Renal pelvis (tissue), 4 donors: ENCODE data around the gene CYB5R4. TPM values are rescaled to one million over a fixed set of nuclear protein-coding genes. Genes with fewer than 3 reads are reported as not detected.
A peak's percentile ranks its signal among the peaks of the same experiment; 100 is the strongest.
"Not testable (repeated sequence)": the region's sequence is repeated elsewhere in the genome, so short reads cannot be mapped to it uniquely, and the experiment has no call there.

ENCODE experiments used
- DNase-seq: peaks from one replicate; pipeline ENCODE4 v3.0.0-alpha.2; 2013
- polyA plus RNA-seq, 3 donors: library from polyadenylated mRNA; unstranded; fragments of 120-200 nt; gene quantifications; one replicate each; pipeline ENCODE4 v1.2.1, GENCODE V29; 2013; ENCODE audit not compliant: insufficient read length in 3 of 3

CYB5R4 gene
- polyA plus RNA-seq, 3 donors, result 8.1 to 9.4 (median 8.8) TPM

- DNase-seq, result no peak
Measured at GRCh38 chr6:83860359-83860755, 868 bp downstream of the CYB5R4 start.

DNA sequence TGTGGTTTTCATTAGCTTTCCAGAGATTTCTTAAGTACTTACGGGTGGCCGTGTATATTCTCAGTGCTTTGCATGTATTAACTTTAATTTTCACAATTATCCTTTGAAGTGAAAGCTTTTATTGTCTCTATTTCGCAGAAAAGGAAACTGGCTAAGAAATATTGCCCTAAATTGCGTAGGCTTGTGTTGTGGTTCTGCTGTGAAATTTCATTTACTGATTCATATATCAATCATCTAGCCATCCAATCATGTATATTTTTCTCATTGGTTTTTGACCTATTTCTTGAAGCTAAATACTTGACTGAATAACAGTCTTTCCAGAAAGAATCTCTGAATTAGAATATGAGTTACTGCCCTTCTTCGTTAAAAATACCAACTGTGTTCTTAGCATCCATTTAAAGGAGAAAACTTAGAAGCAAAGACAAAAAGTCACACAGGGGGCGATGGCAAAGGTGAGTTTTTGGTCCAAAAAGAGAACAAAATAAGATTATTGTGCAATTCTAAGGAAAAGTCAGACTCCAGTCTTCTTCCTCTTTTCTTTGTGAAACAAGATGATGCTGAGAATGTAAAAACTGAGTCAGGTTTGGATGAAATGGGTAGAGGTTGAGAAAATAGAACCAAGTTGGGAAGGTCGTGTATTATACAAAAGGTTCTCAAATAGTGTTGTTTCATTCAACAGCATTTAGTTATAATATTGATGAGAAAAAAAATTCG, 1.4 kb downstream of the CYB5R4 start:
- no peak for DNase-seq

- DNase-seq, result no peak
Measured at GRCh38 chr6:83862776-83863471, 3.4 kb downstream of the CYB5R4 start.

DNA sequence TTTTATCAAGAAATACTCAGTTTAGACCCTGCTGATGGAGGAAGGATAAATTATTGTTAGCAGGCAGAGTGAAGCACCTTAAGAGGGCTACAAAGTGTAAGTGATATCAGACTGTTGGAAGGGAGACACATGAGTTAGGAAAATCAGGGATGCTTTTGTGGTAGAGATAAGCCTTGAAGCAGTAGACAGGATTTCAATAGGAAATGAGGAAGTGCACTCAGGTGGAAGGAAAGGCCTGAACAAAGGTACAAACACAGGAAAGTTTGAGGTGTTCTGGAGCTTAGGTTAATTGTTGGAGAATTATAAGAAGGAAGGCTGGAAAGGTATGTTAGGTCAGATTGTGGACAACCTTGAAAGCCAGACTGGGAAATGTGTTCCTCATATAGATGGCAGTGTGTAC, 7.6 kb downstream of the CYB5R4 start:
- DNase-seq, result no peak

DNA sequence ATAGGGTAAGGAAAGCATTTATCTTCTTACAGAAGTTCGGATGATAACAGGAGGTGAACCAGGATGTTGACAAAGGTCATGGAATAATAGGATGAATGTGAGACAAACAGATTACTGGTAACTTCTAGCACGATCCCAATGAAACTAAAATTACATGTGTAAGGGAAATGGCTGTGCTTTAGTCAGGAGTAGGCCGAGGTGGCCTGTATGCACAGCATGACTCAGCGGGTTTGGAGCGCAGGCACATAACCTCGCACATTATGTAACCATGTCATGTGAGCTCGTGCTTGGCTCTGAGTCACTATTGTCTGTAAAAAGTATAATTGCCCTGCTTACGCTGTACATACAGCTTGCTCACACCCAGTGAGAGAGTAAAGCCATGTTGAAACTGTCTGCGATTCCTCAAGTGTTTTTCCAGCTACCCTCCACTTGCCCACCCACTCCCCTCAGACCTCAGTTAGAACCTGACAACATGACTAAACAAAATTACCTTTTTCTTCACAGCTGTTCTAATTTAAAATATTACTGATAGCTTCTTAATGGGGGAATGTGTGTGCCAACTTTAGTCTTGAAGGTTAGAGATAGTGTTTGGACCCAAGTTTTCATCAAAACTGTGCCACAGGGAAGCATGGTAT, 8.2 kb downstream of the CYB5R4 start:
- no peak for DNase-seq

DNA sequence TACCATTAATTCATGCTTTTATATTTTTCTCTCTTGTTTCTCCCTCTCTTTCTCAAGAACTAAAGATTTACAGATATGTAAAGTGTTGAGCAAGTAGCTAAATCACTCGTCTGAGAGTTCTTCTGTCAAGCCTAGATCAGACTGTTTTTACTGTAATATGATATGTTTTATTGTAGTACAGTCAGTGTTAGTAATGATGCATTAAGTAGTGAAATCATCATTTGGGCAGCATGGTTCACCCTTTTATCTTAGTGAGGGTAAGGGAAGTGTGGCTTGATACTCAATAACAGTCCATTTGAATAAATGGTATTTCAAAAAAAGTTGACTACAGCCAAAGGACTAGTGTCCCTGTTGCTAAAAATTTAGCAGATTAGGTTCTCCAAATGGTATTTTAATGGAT, 9.2 kb downstream of the CYB5R4 start:
- DNase-seq, result no peak

DNA sequence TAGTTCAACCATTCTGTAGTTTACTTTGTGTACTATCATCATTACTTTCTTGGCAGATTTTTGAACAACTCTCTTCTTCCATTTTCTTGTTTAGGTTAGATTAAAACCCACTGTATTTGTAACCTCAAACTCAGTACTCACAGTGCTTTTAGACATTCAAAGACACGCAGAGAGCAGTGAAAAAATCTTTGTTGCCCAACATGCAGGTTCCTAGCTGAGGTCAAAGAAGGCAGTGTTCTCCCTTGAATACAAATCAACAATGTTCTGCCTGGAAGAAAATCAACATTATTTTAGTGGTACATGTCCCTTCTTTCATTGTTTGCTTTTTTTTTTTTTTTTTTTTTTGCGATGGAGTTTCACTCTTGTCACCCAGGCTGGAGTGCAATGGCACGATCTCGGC, 11.2 kb downstream of the CYB5R4 start:
- DNase-seq, result no peak

GRCh38 chr6:83872386-83873118, 13.1 kb downstream of the CYB5R4 start:
- DNase-seq, result no peak

DNA sequence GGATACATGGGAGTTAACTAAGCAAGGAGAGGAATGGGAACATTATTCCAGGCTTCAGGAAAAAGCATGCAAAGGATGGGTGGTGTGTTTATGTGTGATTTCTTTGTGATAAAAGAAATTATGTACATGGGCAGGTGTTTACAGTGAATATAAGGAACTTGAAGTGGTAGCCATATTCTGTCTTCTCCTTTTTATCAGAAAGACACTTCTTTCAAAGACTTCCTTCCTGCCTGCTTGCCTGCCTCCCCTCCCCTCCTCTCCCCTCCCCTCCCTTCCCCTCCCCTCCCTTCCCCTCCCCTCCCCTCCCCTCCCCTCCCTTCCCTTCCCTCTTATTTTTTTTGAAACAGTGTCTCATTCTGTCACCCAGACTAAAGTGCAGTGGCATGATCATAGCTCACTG, 14.4 kb downstream of the CYB5R4 start:
- no peak for DNase-seq

GRCh38 chr6:83875843-83876242, 16.4 kb downstream of the CYB5R4 start:
- no peak for DNase-seq

- no peak for DNase-seq
Measured at GRCh38 chr6:83878902-83879644, 19.6 kb downstream of the CYB5R4 start.

DNA sequence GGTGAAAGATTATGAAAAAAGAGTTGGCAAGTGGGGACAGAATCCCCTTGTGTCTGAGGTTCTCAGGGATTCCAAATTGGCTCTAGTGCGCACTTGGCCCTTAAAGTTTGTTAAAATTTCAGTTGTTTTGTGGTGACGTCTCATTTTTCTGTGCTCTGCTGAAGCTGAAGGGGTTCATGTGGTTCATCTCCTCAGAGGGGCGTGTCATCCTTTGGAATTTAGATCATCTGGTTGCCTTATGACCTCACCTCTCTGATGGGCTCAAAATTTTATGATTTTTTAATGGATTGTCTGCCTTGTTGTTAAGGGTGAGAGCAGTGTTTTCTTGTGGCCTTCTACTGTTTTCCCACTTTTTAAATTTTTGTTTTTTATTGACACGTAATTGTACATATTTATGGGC, 20.3 kb downstream of the CYB5R4 start:
- DNase-seq, result no peak

DNA sequence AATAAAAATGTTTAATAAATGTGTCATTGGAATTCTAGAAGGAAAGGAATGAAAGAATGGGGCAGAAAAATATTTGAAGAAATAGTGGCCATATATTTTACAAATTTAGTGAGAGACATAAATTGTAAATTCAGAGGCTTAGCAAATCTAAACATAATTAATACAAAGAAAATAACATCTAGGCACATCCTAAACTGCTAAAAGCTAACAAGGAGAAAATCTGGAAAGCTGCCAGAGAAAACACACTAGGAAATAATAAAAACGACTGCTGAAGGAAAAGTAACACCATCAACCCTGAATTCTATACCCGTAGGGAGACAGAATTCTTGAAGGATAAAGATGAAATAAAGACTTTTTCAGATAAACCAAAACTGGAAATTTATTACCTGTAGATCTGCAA, 23.8 kb downstream of the CYB5R4 start:
- DNase-seq, result no peak

- DNase-seq, result peak; percentile 40
Measured at GRCh38 chr6:83884523-83884922, 25.0 kb downstream of the CYB5R4 start.

GRCh38 chr6:83885984-83886383, 26.5 kb downstream of the CYB5R4 start:
- no peak for DNase-seq

GRCh38 chr6:83889621-83890020, 30.1 kb downstream of the CYB5R4 start:
- no peak for DNase-seq

- no peak for DNase-seq
Measured at GRCh38 chr6:83890520-83890919, 31.0 kb downstream of the CYB5R4 start.

- DNase-seq, result no peak
Measured at GRCh38 chr6:83891586-83891985, 32.1 kb downstream of the CYB5R4 start.

DNA sequence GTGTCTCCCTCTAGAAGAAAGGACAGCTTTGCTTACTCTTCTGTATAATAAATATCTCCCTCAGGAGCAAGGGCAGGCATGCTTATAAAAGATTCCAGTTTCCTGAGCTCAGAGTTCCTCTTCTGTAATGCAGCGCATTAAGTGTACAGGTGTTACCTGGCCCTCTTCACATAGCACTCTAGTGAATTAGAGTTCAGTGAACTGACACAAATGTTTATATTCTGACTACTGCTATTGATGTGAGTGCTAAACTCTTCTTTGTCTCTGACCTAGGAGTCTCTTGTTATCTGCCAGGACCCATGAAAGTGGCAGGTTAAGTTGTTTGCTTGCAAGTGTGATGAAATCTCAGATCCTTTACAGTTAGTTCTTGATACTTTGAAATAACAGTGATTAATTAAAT, 33.5 kb downstream of the CYB5R4 start:
- DNase-seq, result no peak

- not testable (repeated sequence) for DNase-seq
Measured at GRCh38 chr6:83897094-83897493, 37.6 kb downstream of the CYB5R4 start.

DNA sequence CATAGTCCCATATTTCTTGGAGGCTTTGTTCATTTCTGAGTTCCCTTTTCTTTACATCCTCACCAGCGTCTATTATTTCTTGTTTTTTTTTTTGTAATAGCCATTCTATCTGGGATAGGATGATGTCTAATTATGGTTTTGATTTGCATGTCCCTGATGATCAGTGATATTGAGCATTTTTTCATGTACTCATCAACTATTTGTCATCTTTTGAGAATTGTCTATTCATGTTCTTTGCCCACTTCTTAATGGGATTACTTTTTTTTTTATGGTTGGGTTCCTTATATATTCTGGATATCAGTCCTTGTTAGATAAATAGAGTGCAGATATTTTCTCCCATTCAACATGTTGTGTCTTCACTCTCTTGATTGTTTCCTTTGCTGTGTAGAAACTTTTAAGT, 42.1 kb downstream of the CYB5R4 start:
- no peak for DNase-seq

DNA sequence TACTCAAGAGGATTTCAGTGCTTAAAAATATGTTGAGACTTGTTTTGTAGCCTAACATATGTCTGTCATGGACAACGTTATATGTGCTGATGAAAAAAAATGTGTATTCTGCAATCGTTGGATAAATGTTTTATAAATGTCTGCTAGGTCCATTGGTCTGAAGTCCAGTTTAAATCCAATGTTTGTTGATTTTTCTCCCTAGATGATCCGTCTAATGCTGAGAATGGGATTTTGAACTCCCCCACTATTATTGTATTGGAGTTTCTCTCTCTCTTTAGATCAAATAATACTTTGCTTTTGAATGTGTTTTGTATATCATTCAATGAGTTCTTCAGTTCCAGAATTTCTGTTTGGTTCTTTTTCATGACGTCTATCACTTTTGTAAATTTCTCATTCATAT, 44.9 kb downstream of the CYB5R4 start:
- DNase-seq, result no peak
